HepG2 (cell line): ENCODE results near the gene PRMT2. TPM values are rescaled to one million over a fixed set of nuclear protein-coding genes. Genes with fewer than 3 reads are reported as not detected.

Experiments used
- BRD4 ChIP-seq: sonication (generic); formaldehyde crosslinking; IDR thresholded peaks from 2 replicates; pipeline ENCODE4 v1.4.0; 2020; ENCODE audit warnings: missing genetic modification reagents
- CEBPG ChIP-seq: IDR thresholded peaks from 2 replicates; pipeline ENCODE4 v1.6.1; 2016
- ETV5 ChIP-seq: IDR thresholded peaks from 2 replicates; pipeline ENCODE4 v1.6.1; 2018; ENCODE audit warnings: missing biosample characterization, missing genetic modification reagents, inconsistent platforms, borderline replicate concordance
- FOXA3 ChIP-seq: IDR thresholded peaks from 2 replicates; pipeline ENCODE4 v1.6.1; 2016; ENCODE audit warnings: missing genetic modification reagents, missing compliant biosample characterization
- HDAC2 ChIP-seq: sonication (generic); formaldehyde crosslinking; IDR thresholded peaks from 2 replicates; pipeline ENCODE4 v1.4.0; 2020; ENCODE audit warnings: missing genetic modification reagents
- HMGXB4 ChIP-seq, 2 experiments: sonication (generic) in 1 of 2; formaldehyde crosslinking in 1 of 2; IDR thresholded peaks; 2 replicates each; pipeline versions ENCODE4 v1.4.0 to v1.6.1; 2018 to 2020; ENCODE audit warnings: missing genetic modification reagents in 2 of 2, borderline replicate concordance in 1 of 2, low read depth in 1 of 2, mild to moderate bottlenecking in 1 of 2, missing biosample characterization in 1 of 2
- PITX1 ChIP-seq: sonication (generic); formaldehyde crosslinking; IDR thresholded peaks from 2 replicates; pipeline ENCODE4 v1.5.1; 2020; ENCODE audit warnings: mild to moderate bottlenecking, missing genetic modification reagents
- PRDM10 ChIP-seq: sonication (generic); formaldehyde crosslinking; IDR thresholded peaks from 2 replicates; pipeline ENCODE4 v1.4.0; 2020; ENCODE audit warnings: low read depth, missing genetic modification reagents
- RARA ChIP-seq: IDR thresholded peaks from 2 replicates; pipeline ENCODE4 v1.6.1; 2016; ENCODE audit warnings: missing genetic modification reagents, missing compliant biosample characterization
- RCOR2 ChIP-seq: IDR thresholded peaks from 2 replicates; pipeline ENCODE4 v1.6.1; 2016; ENCODE audit warnings: missing biosample characterization, missing genetic modification reagents
- SNAPC4 ChIP-seq: sonication (generic); formaldehyde crosslinking; IDR thresholded peaks from 2 replicates; pipeline ENCODE4 v1.4.0; 2020; ENCODE audit warnings: mild to moderate bottlenecking, missing genetic modification reagents
- SOX6 ChIP-seq, 2 experiments: fragments of 450-650 bp in 1 of 2; sonication (generic) in 1 of 2; formaldehyde crosslinking in 1 of 2; IDR thresholded peaks; 2 replicates each; pipeline versions ENCODE4 v1.4.0 to v1.6.1; 2017 to 2020; ENCODE audit warnings: antibody characterized with exemption in 1 of 2, mild to moderate bottlenecking in 1 of 2, missing genetic modification reagents in 1 of 2
- TP53 ChIP-seq: sonication (generic); formaldehyde crosslinking; conservative IDR thresholded peaks from 2 replicates; pipeline ENCODE4 v1.4.0; 2020; ENCODE audit warnings: missing genetic modification reagents
- ZNF672 ChIP-seq: sonication (generic); formaldehyde crosslinking; IDR thresholded peaks from 2 replicates; pipeline ENCODE4 v1.8.1; 2022; ENCODE audit warnings: missing genetic modification reagents
- polyA plus RNA-seq, 8 experiments: library from polyadenylated mRNA; depleted of rRNA in 3 of 8; stranded (reverse) in 7 of 8; unstranded in 1 of 8; fragments of >200 nt; fragmentation: Illumina TruSeq in 4 of 8; extraction: Trizol in 4 of 8; gene quantifications; 2 replicates each; pipeline versions ENCODE4 v1.2.1 to v1.2.3, GENCODE V29; 2011 to 2016; ENCODE audit warnings: low read depth in 4 of 8, missing spikeins in 1 of 8, mixed read lengths in 1 of 8; ENCODE audit not compliant: insufficient read depth in 1 of 8
- total RNA-seq, 5 experiments: library from RNA; depleted of rRNA; stranded (reverse); fragments of >200 nt; fragmentation: Illumina TruSeq; extraction: Trizol; gene quantifications; 2 replicates each; pipeline ENCODE4 v1.2.3, GENCODE V29; 2016; ENCODE audit warnings: low read depth in 1 of 5
- TF ChIP-seq, protein P1 (sequence below): sonication (generic); formaldehyde crosslinking; IDR thresholded peaks from 2 replicates; pipeline ENCODE4 v1.5.0; 2020; ENCODE audit warnings: mild to moderate bottlenecking, missing genetic modification reagents, borderline replicate concordance

The PRMT2 gene
- total and polyA plus RNA-seq, 2 of the 13 experiments (the other 11 are each of a cell fraction or from before 2014, with no cell fraction given), result 54.4 to 78.8 TPM

GRCh38 chr21:46621457-46622182, 13.9 kb upstream of the PRMT2 start (continued):
- 0 out of 4 replicates have a peak, but pooled peaks of 1 of the 2 experiments have one; percentile 7 for TF ChIP-seq HMGXB4 (CRISPR knock-in tag; IDR thresholded peaks at IDR 0.05; ENCODE audit: borderline replicate concordance in 1 of 2, low read depth in 1 of 2)
- no peak for TF ChIP-seq PITX1 (CRISPR knock-in tag)
- TF ChIP-seq PRDM10 (CRISPR knock-in tag), result 0 out of 2 replicates have a peak, but pooled peaks have one; percentile 26
- no peak for TF ChIP-seq BRD4
- peak; percentile 35; the same call in 1 of the 2 replicates for TF ChIP-seq SNAPC4 (CRISPR knock-in tag)
- TF ChIP-seq RCOR2 (CRISPR knock-in tag), result 0 out of 2 replicates have a peak, but pooled peaks have one; percentile 29
- TF ChIP-seq, protein P1, sequence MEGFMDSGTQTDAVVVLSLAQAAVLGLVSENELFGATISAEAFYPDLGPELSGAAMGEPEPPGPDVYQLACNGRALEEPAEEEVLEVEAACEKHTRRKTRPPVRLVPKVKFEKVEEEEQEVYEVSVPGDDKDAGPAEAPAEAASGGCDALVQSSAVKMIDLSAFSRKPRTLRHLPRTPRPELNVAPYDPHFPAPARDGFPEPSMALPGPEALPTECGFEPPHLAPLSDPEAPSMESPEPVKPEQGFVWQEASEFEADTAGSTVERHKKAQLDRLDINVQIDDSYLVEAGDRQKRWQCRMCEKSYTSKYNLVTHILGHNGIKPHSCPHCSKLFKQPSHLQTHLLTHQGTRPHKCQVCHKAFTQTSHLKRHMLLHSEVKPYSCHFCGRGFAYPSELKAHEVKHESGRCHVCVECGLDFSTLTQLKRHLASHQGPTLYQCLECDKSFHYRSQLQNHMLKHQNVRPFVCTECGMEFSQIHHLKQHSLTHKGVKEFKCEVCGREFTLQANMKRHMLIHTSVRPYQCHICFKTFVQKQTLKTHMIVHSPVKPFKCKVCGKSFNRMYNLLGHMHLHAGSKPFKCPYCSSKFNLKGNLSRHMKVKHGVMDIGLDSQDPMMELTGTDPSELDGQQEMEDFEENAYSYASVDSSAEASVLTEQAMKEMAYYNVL, result no peak
- no peak for TF ChIP-seq FOXA3 (CRISPR knock-in tag)
- peak; percentile 14; the same call in 1 of the 2 replicates for TF ChIP-seq ETV5 (CRISPR knock-in tag)
- TF ChIP-seq TP53 (CRISPR knock-in tag), result no peak
- 0 out of 2 replicates have a peak, but pooled peaks have one; percentile 23 for TF ChIP-seq HDAC2
- peak; percentile 22; the same call in 1 of the 2 replicates for TF ChIP-seq RARA
- TF ChIP-seq ZNF672 (CRISPR knock-in tag), result no peak
- no peak for TF ChIP-seq SOX6 (IDR thresholded peaks at IDR 0.05)
- peak; percentile 6; the same call in 1 of the 2 replicates for TF ChIP-seq SOX6 (CRISPR knock-in tag; IDR thresholded peaks at IDR 0.05)
- TF ChIP-seq CEBPG (CRISPR knock-in tag), result peak; percentile 73
